ENCODE data around the gene CAT.

GRCh38 chr11:34508524-34508923, 69.8 kb downstream of the CAT start:
- TF ChIP-seq CTCF (IDR thresholded peaks at IDR 0.05), result no peak
- TF ChIP-seq POLR2A (IDR thresholded peaks at IDR 0.05), result no peak

Data from body of pancreas (tissue), 4 donors.